ENCODE measurements around the gene BTNL9.

GRCh38 chr5:181044662-181045305 is 4.7 kb downstream of the BTNL9 start:
- TF ChIP-seq CTCF (IDR thresholded peaks at IDR 0.05; ENCODE audit: poor library complexity) (no peak), EZH2 (IDR thresholded peaks at IDR 0.05; ENCODE audit: borderline replicate concordance) (no peak), EZH2phosphoT487 (IDR thresholded peaks at IDR 0.05; ENCODE audit: low read depth, severe bottlenecking, unreplicated experiment) (no peak)

Data from hepatocyte (in vitro differentiated cells).